Panc1 (cell line): Measurements from ENCODE around the gene MRPL39. TPM values are rescaled to one million over a fixed set of nuclear protein-coding genes. Genes with fewer than 3 reads are reported as not detected.

Experiments used
- ATAC-seq: fragments of 200-7000 bp; cut with Tn5 transposase; 2 replicates; pipeline ENCODE4 v1.9.1; 2020; ENCODE audit warnings: mild to moderate bottlenecking, moderate library complexity
- BruUV-seq: library from RNA; stranded (reverse); fragments of 400-500 nt; replicated peaks from 2 replicates; lab custom pipeline; 2021; lab: Mats Ljungman, UMichigan
- CTCF ChIA-PET: fragments of 300-600 bp; sonication (Branson Sonifier 250); formaldehyde crosslinking; loops from one replicate; lab custom pipeline; 2022; ENCODE audit warnings: antibody characterized with exemption; lab: Charles Lee
- POLR2A ChIA-PET: fragments of 300-600 bp; sonication (Branson Sonifier 250); formaldehyde crosslinking; loops from one replicate; lab custom pipeline; 2022; ENCODE audit warnings: antibody characterized with exemption; lab: Charles Lee
- DNase-seq: peaks from one replicate; pipeline ENCODE4 v3.0.0-alpha.2; 2010; ENCODE audit warnings: low read depth, low spot score
- H3K27ac ChIP-seq: 2 replicates; pipeline ENCODE4 v1.5.1; 2011; ENCODE audit warnings: mild to moderate bottlenecking, low read length, inconsistent platforms
- H3K27me3 ChIP-seq: fragments of 200-500 bp; sonication (Bioruptor generic); 2 replicates; pipeline ENCODE4 v1.6.0; 2014; ENCODE audit warnings: low read length, inconsistent platforms; ENCODE audit not compliant: control insufficient read depth, insufficient read depth
- H3K36me3 ChIP-seq: fragments of 200-500 bp; sonication (Bioruptor generic); 2 replicates; pipeline ENCODE4 v1.5.1; 2014; ENCODE audit warnings: inconsistent platforms, mild to moderate bottlenecking, low read length, moderate library complexity; ENCODE audit not compliant: control insufficient read depth, insufficient read depth
- H3K4me1 ChIP-seq: 2 replicates; pipeline ENCODE4 v1.5.1; 2011; ENCODE audit warnings: inconsistent platforms, mild to moderate bottlenecking, low read length, moderate library complexity; ENCODE audit not compliant: control insufficient read depth, insufficient read depth
- H3K4me3 ChIP-seq, 2 experiments: 2 replicates each; pipeline ENCODE4 v1.5.1; 2011 to 2012; ENCODE audit warnings: low read depth in 2 of 2, low read length in 2 of 2, mild to moderate bottlenecking in 2 of 2, inconsistent platforms in 1 of 2, moderate library complexity in 1 of 2
- H3K9me3 ChIP-seq: fragments of 200-500 bp; sonication (Bioruptor generic); 2 replicates; pipeline ENCODE4 v1.5.1; 2014; ENCODE audit warnings: low read depth, mild to moderate bottlenecking, inconsistent platforms, low read length, moderate library complexity; ENCODE audit not compliant: control insufficient read depth, insufficient read depth
- CTCF ChIP-seq: fragments of 450-650 bp; IDR thresholded peaks from 2 replicates; pipeline ENCODE4 v1.5.1; 2017; ENCODE audit warnings: mild to moderate bottlenecking
- POLR2AphosphoS5 ChIP-seq: IDR thresholded peaks from 2 replicates; pipeline ENCODE4 v1.6.1; 2012; ENCODE audit warnings: mild to moderate bottlenecking, low read depth, low read length, moderate library complexity
- REST ChIP-seq, 2 experiments: IDR thresholded peaks; 2 replicates each; pipeline ENCODE4 v1.6.1; 2011 to 2012; ENCODE audit warnings: low read depth in 2 of 2, control low read depth in 1 of 2, low read length in 1 of 2, mild to moderate bottlenecking in 1 of 2, moderate library complexity in 1 of 2; ENCODE audit not compliant: insufficient read depth in 1 of 2
- SIN3A ChIP-seq: IDR thresholded peaks from 2 replicates; pipeline ENCODE4 v1.6.1; 2012; ENCODE audit warnings: low read depth, mild to moderate bottlenecking, low read length, moderate library complexity, borderline replicate concordance; ENCODE audit not compliant: insufficient read depth
- TCF7L2 ChIP-seq: IDR thresholded peaks from 2 replicates; pipeline ENCODE4 v1.6.1; 2011; ENCODE audit warnings: mild to moderate bottlenecking, low read depth, low read length, inconsistent platforms
- in situ Hi-C: cut with HindIII; loops from 2 replicates; pipeline ENCODE4 v1.10.0; 2016; ENCODE audit warnings: low sequenced_read_pairs, low pct_unique_long_range_greater_than_20kb
- intact Hi-C: fragments of 100-400 bp; cut with micrococcal nuclease; formaldehyde crosslinking; loops from one replicate; pipeline ENCODE4 v1.10.0; 2022; ENCODE audit not compliant: unreplicated experiment
- total RNA-seq: library from RNA; stranded (reverse); gene quantifications from one replicate; pipeline ENCODE4 v1.2.1, GENCODE V29; 2021; ENCODE audit not compliant: unreplicated experiment

MRPL39 gene
- total RNA-seq, 1 experiment from 2014 or later, result 24.7 TPM

- no peaks in the 10 kb centered on the region for H3K4me1 ChIP-seq
- DNase-seq (no peak), ATAC-seq (no peak)
- no peaks in the 10 kb centered on the region for H3K9me3 ChIP-seq
- ChIA-PET POLR2A (no interaction called here), CTCF (no interaction called here)
- in situ Hi-C loops, result no loop called here
- H3K4me3 ChIP-seq, result no peak overlapping the region
- intact Hi-C loops, result no loop called here
- no peak overlapping the region for H3K27ac ChIP-seq
- H3K36me3 ChIP-seq, result peaks cover 4% of the 10 kb centered on the region; the same call in 1 of the 2 replicates
- H3K27me3 ChIP-seq, result no peaks in the 10 kb centered on the region
- TF ChIP-seq CTCF, result no peak
- TF ChIP-seq POLR2AphosphoS5, result no peak
- no peak for TF ChIP-seq SIN3A
- no peak for TF ChIP-seq REST (IDR thresholded peaks at IDR 0.05; ENCODE audit: insufficient read depth in 1 of 2, low read depth in 2 of 2, low read length in 1 of 2)
- no peak for TF ChIP-seq TCF7L2
- no TSS peak for BruUV-seq
Observed at GRCh38 chr21:25583370-25584130, 23.7 kb downstream of the MRPL39 start.

DNA sequence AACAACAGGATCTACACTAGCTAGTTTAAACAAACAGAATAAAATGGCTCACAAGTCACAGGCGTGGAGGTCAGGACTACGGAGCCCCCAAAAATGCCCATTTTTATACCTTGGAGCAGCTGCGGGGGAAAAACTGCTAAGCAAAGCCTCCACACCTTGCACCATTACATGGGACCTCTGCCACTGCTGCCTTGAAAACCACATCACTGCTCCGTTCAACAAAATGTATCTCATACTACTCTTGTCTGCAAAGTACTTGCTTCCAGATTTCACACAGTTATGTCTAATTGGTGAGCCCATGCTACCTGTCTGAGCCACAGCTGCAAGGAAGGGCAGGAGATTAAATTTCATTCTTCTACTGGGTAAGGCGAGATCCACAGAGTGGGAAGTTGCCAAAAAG, 24.4 kb downstream of the MRPL39 start:
- no TSS peak for BruUV-seq
- intact Hi-C loops (no loop called here), in situ Hi-C loops (no loop called here)
- Histone ChIP-seq H3K27me3 (no peaks in the 10 kb centered on the region), H3K27ac (no peak overlapping the region), H3K4me1 (no peaks in the 10 kb centered on the region), H3K9me3 (no peaks in the 10 kb centered on the region), H3K36me3 (peaks cover 2% of the 10 kb centered on the region; the same call in 1 of the 2 replicates), H3K4me3 (no peak overlapping the region)
- no peak for TF ChIP-seq SIN3A
- TF ChIP-seq CTCF, result no peak
- no peak for ATAC-seq
- ChIA-PET CTCF (no interaction called here), POLR2A (no interaction called here)
- DNase-seq, result no peak
